Bronchial epithelial cell (primary cell): Measurements from ENCODE around the gene KLK12. TPM values are rescaled to one million over a fixed set of nuclear protein-coding genes. Genes with fewer than 3 reads are reported as not detected.
A peak's percentile ranks its signal among the peaks of the same experiment; 100 is the strongest.

Source experiments
- DNase-seq: peaks from one replicate; pipeline ENCODE4 v3.0.0-alpha.2; 2010; ENCODE audit warnings: low read depth
- FAIRE-seq: peaks from 2 replicates; lab custom pipeline; 2011; peaks lifted over from hg19 to GRCh38; lab: Jason Lieb, UNC
- H3K27me3 ChIP-seq: 2 replicates; pipeline ENCODE4 v1.5.1; 2011; ENCODE audit warnings: low read length; ENCODE audit not compliant: control insufficient read depth, insufficient read depth
- H3K36me3 ChIP-seq: 2 replicates; pipeline ENCODE4 v1.5.1; 2011; ENCODE audit warnings: low read length; ENCODE audit not compliant: control insufficient read depth, insufficient read depth
- H3K4me3 ChIP-seq: 2 replicates; pipeline ENCODE4 v1.5.1; 2011; ENCODE audit warnings: mild to moderate bottlenecking, low read depth, low read length, control low read depth
- total RNA-seq: library from RNA; depleted of rRNA; stranded (reverse); fragments of >200 nt; gene quantifications from 2 replicates; pipeline ENCODE4 v1.2.1, GENCODE V29; 2014
- TF ChIP-seq, protein P1 (sequence below): IDR thresholded peaks from 2 replicates; pipeline ENCODE4 v1.5.1; 2011; ENCODE audit warnings: mild to moderate bottlenecking, moderate library complexity, low read length, control low read depth, inconsistent platforms; ENCODE audit not compliant: insufficient read depth, severe bottlenecking

KLK12 gene
- total RNA-seq, 1 donor from 2014 or later = not detected

DNA sequence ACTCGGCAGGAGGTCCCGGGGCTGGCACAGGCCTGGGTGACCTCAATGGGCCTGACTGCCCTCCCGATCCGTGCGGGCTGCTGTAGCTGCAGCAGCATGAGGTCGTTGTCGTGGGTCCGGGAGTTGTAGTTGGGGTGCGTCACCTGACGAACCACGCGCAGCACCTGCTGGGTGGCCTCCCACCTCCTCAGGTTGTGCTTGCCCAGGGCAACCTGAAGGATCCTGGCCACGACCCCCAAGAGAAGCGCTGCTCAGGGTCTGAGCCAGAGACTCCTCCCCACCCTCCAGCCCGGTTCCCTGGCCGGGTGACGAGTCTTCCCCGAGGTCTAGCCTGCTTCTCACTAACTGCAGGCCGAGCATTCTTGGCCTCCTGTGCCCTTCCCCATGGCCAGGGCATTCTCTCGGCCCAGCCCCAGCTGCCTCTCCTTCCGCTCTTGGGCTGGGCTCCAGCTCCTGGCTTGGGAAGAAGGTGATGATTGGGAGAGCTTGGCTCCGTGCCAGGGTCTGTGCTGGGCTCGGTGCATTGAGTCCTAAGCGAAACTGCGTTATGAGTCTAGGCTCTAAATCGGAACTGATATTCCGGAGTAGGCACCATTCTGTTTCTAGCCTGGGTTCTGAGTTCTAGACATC, 44.8 kb upstream of the KLK12 start:
- TF ChIP-seq, protein P1, sequence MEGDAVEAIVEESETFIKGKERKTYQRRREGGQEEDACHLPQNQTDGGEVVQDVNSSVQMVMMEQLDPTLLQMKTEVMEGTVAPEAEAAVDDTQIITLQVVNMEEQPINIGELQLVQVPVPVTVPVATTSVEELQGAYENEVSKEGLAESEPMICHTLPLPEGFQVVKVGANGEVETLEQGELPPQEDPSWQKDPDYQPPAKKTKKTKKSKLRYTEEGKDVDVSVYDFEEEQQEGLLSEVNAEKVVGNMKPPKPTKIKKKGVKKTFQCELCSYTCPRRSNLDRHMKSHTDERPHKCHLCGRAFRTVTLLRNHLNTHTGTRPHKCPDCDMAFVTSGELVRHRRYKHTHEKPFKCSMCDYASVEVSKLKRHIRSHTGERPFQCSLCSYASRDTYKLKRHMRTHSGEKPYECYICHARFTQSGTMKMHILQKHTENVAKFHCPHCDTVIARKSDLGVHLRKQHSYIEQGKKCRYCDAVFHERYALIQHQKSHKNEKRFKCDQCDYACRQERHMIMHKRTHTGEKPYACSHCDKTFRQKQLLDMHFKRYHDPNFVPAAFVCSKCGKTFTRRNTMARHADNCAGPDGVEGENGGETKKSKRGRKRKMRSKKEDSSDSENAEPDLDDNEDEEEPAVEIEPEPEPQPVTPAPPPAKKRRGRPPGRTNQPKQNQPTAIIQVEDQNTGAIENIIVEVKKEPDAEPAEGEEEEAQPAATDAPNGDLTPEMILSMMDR = no peak
- Histone ChIP-seq H3K36me3 (no peaks in the 10 kb centered on the region), H3K27me3 (no peaks in the 10 kb centered on the region), H3K4me3 (no peak overlapping the region)
- DNase-seq = peak; percentile 37
- FAIRE-seq = no peak

DNA sequence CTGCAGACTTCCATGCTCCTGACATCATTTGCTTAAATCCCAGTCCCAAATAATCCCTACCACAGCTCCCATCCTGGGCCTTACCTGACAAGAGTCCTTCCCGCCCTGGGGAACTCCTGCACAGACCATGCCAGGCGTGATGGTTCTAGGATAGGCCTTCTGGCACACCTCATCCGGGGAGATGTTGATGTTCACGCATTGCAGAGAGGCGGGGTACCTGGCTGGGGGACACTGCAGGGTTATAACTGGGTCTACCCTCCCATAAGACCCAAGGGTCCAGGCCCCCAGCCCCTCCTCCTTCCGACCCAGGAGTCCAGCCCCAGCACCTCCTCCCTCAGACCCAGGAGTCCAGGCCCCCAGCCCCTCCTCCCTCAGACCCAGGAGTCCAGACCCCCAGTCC, 43.9 kb upstream of the KLK12 start:
- H3K4me3 ChIP-seq = no peak overlapping the region
- TF ChIP-seq, protein P1 = no peak
- DNase-seq (no peak), FAIRE-seq (no peak)
- no peaks in the 10 kb centered on the region for H3K27me3 ChIP-seq
- H3K36me3 ChIP-seq = no peaks in the 10 kb centered on the region

DNA sequence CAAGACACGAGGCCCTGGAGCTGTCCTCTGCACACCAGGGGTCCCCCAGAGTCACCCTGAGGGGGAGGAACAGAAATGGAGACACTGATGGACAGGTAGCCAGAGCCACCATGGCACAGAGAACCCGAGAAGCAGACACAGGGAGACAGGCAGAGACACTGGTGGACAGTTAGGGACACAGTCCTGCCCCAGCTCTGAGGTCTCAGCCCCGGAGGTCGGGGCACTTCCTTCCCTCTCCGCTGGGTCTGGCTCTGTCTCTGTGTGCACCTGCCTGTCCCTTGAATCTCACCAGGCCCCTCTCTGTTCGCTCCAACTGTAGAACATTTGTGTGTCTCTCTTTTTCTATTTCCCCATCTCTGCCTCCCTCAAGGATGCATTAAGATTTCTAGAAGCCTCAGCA, 43.3 kb upstream of the KLK12 start:
- FAIRE-seq (no peak), DNase-seq (no peak)
- H3K27me3 ChIP-seq = no peaks in the 10 kb centered on the region
- TF ChIP-seq, protein P1 = no peak
- no peak overlapping the region for H3K4me3 ChIP-seq
- H3K36me3 ChIP-seq = no peaks in the 10 kb centered on the region

DNA sequence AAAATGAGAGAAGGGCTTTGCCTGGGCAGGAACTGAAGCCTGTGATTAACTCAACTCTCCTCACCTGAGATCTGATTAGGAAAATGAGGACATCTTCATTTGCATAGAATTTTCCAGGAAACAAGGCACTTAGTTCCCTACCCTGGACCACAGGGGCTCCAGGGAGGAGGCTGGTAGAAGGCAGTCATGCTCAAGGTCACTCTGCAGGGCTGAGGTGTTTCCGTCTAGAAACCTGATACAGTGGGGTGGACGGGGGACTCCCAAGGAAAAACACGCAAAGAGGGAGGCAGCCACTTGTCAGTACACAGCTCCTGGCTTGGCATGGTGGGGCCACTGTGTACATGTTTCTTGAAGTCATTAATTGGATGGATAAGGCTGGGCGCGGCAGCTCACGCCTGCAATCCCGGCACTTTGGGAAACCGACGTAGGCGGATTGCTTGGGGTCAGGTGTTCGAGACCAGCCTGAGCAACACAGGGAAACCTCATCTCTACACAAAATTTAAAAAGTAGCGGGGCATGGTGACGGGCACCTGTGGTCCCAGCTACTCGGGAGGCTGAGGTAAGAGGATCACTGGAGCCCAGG, 41.9 kb upstream of the KLK12 start:
- DNase-seq (peak; percentile 8), FAIRE-seq (no peak)
- H3K27me3 ChIP-seq = no peaks in the 10 kb centered on the region
- no peak overlapping the region for H3K4me3 ChIP-seq
- no peaks in the 10 kb centered on the region for H3K36me3 ChIP-seq
- TF ChIP-seq, protein P1 = no peak

DNA sequence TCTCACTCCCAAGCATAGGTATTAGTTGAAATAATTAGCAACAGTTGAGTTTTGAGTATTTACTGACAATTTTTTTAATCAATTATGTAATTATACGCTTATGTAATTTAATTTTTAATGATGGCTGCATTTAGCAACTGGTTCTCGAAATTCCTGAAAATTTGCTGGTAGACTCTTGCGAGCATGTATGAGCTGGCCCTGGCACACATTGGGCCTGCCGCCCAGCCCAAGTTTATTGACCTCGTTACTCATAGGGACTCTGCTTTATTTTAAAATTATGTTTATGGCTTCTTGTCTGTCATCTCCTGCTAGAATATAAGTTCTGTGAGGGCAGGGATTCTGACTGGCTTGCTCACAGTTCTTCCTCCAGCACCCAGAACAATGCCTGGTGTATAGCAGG, 41.2 kb upstream of the KLK12 start:
- FAIRE-seq (no peak), DNase-seq (peak; percentile 38)
- H3K36me3 ChIP-seq = no peaks in the 10 kb centered on the region
- TF ChIP-seq, protein P1 = no peak
- no peaks in the 10 kb centered on the region for H3K27me3 ChIP-seq
- no peak overlapping the region for H3K4me3 ChIP-seq

DNA sequence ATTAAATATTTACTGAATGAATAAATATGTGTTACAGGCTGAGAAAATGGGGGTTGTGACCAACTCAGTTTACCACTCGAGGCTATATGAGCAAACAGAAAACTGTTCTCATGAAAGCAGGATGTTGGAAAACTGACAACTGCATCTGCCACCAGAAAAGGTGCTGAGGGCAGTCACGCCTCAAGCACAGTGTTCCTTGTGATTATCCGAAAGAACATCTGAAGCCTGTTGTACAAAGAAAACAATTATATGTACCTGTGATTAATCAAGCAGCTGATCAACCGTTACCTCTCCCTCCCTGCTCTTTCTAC, 36.2 kb upstream of the KLK12 start:
- no peak for FAIRE-seq
- TF ChIP-seq, protein P1 = no peak

More for the DNA sequence above, 36.2 kb upstream of the KLK12 start:
- Histone ChIP-seq H3K36me3 (no peaks in the 10 kb centered on the region), H3K4me3 (no peak overlapping the region), H3K27me3 (no peaks in the 10 kb centered on the region)
- peak; percentile 39 for DNase-seq
